NAMALWA (cell line): Measurements from ENCODE around the gene CALHM5.

ENCODE experiments used
- DNase-seq: peaks from one replicate; pipeline ENCODE4 v3.0.0-alpha.2; 2015; ENCODE audit warnings: low spot score

The CALHM5 gene

GRCh38 chr6:116508527-116508926, 2.9 kb upstream of the CALHM5 start:
- no peak for DNase-seq

GRCh38 chr6:116512111-116512559, 696 bp downstream of the CALHM5 start:
- no peak for DNase-seq

GRCh38 chr6:116512734-116513133, 1.3 kb downstream of the CALHM5 start:
- DNase-seq: no peak

- DNase-seq: no peak
Measured at GRCh38 chr6:116513224-116513875, 1.9 kb downstream of the CALHM5 start.

- DNase-seq: no peak
Measured at GRCh38 chr6:116514111-116514510, 2.7 kb downstream of the CALHM5 start.

GRCh38 chr6:116515141-116515540, 3.7 kb downstream of the CALHM5 start:
- no peak for DNase-seq

- no peak for DNase-seq
Measured at GRCh38 chr6:116518621-116519368, 7.4 kb downstream of the CALHM5 start.

GRCh38 chr6:116522896-116523295, 11.5 kb downstream of the CALHM5 start:
- DNase-seq: no peak

- no peak for DNase-seq
Measured at GRCh38 chr6:116524236-116524635, 12.8 kb downstream of the CALHM5 start.

GRCh38 chr6:116528133-116528532, 16.7 kb downstream of the CALHM5 start:
- peak; percentile 14 for DNase-seq

- DNase-seq: no peak
Measured at GRCh38 chr6:116528780-116529179, 17.3 kb downstream of the CALHM5 start.

GRCh38 chr6:116529466-116530290, 18.2 kb downstream of the CALHM5 start:
- no peak for DNase-seq

- no peak for DNase-seq
Measured at GRCh38 chr6:116530436-116530835, 19.0 kb downstream of the CALHM5 start.

GRCh38 chr6:116531675-116532570, 20.5 kb downstream of the CALHM5 start:
- DNase-seq: peak; percentile 84

- no peak for DNase-seq
Measured at GRCh38 chr6:116533233-116533957, 22.0 kb downstream of the CALHM5 start.

- DNase-seq: no peak
Measured at GRCh38 chr6:116535109-116535508, 23.7 kb downstream of the CALHM5 start.

- DNase-seq: peak; percentile 82
Measured at GRCh38 chr6:116536216-116536621, 24.8 kb downstream of the CALHM5 start.

GRCh38 chr6:116542426-116542825, 31.0 kb downstream of the CALHM5 start:
- no peak for DNase-seq

GRCh38 chr6:116543149-116543548, 31.7 kb downstream of the CALHM5 start:
- no peak for DNase-seq

- no peak for DNase-seq
Measured at GRCh38 chr6:116545651-116546050, 34.2 kb downstream of the CALHM5 start, which contains the start of gene TRAPPC3L. Gene TRAPPC3L, minus strand, starts transcription at chr6:116545684. Its CDS starts 170 bp downstream, at chr6:116545514.

- no peak for DNase-seq
Measured at GRCh38 chr6:116547358-116547757, 35.9 kb downstream of the CALHM5 start.
